HK-2 (cell line): ENCODE data around the gene GAMT.

ENCODE experiments used
- DNase-seq: peaks from one replicate; pipeline ENCODE4 v3.0.0-alpha.2; 2018; ENCODE audit not compliant: unreplicated experiment

GAMT gene

GRCh38 chr19:1384478-1385110 is 16.7 kb downstream of the GAMT start:
- no peak for DNase-seq

GRCh38 chr19:1384085-1384462 is 17.3 kb downstream of the GAMT start:
- no peak for DNase-seq

- peak; percentile 96 for DNase-seq
These were observed 17.8 kb downstream of the GAMT start, which contains the start of gene NDUFS7 for GRCh38 chr19:1383312-1384084. TSS of gene NDUFS7 (plus strand) at chr19:1383907. CDS start at chr19:1383927, 20 bp downstream.

- no peak for DNase-seq
These were observed 18.4 kb downstream of the GAMT start for GRCh38 chr19:1383017-1383311.

GRCh38 chr19:1382250-1382649 is 19.1 kb downstream of the GAMT start:
- no peak for DNase-seq

- DNase-seq: no peak
These were observed 21.3 kb downstream of the GAMT start for GRCh38 chr19:1379961-1380489.

GRCh38 chr19:1379126-1379905 is 22.0 kb downstream of the GAMT start:
- no peak for DNase-seq

- no peak for DNase-seq
These were observed 23.2 kb downstream of the GAMT start for GRCh38 chr19:1377965-1378785.

- no peak for DNase-seq
These were observed 24.0 kb downstream of the GAMT start for GRCh38 chr19:1377176-1377964.

- DNase-seq: no peak
These were observed 24.9 kb downstream of the GAMT start for GRCh38 chr19:1376415-1376805.

GRCh38 chr19:1374250-1374577 is 27.1 kb downstream of the GAMT start:
- DNase-seq: no peak

GRCh38 chr19:1373534-1374249 is 27.6 kb downstream of the GAMT start:
- DNase-seq: no peak

- DNase-seq: no peak
These were observed 28.3 kb downstream of the GAMT start for GRCh38 chr19:1373042-1373533.

- DNase-seq: no peak
These were observed 30.6 kb downstream of the GAMT start for GRCh38 chr19:1370579-1371361.

GRCh38 chr19:1369214-1369805 is 32.0 kb downstream of the GAMT start:
- no peak for DNase-seq

GRCh38 chr19:1366899-1367870 is 34.2 kb downstream of the GAMT start:
- DNase-seq: no peak

- DNase-seq: no peak
These were observed 35.0 kb downstream of the GAMT start for GRCh38 chr19:1366296-1366695.
